Measurements from ENCODE around the gene RAB33A.
A peak's percentile ranks its signal among the peaks of the same experiment; 100 is the strongest.

The RAB33A gene

DNA sequence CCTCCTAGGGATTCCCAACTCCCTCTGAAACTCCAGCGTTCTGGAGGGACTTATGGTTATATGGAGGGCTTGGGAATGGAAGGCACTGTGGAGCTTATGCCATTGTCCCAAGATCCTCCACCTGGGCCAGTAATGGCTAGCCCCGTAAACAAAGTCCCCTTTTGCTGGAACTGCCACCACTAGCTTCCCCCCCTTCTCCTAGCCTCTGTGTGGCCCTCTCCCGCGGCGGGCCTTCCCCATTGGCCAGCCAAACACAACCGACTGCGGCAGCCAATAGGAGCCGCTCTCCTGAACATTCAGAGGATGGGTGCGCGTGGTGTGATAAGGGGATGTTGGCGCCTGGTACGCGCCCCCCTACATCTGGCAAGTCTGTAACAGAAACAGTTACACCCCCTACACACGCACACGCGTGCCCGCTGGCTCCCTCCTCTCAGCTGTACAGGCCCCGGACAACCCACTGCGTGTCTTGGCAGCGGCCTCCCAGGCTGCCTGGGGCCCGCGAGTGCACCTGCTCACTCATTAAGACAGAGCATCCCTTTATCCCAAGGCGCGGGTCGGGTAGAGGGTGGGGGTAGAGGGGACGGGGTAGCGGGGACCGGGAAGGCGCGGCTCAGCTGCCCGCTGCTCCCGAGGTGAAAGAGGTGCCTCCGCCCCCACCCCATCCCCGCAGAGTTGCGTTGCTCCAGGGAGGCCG lies 863 bp upstream of the RAB33A start:
- H3K4me3 ChIP-seq (ENCODE audit: low read depth, low read length) = peak overlapping the region; percentile 50; the same call in 1 of the 2 replicates

DNA sequence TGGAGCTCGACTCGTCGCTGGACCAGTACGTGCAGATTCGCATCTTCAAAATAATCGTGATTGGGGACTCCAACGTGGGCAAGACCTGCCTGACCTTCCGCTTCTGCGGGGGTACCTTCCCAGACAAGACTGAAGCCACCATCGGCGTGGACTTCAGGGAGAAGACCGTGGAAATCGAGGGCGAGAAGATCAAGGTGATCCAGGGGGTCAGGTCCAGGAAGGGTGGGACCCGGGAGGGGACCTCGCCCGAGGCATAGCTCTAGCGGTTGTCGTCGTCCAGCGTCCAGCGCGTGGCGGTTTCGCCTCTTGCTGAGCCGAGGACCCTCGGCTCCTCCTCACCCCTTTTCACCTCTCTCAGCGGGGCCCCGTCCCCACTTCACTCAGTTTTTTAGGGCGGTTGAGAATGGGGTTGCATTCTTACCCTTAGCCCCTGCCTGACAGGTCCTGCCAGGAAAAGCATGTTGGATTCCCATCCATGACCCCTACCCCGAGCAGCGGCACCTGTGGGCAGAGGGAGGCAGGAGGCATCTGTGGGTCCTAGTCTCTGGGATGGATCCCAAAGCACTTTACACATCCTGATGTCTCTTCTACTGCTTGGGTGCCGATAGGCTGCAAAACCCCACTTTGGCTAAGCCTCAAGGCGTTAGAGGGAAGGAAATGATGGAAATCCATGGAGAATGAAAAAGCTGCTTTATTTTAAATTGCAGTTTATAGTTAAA lies 524 bp downstream of the RAB33A start:
- H3K4me3 ChIP-seq (ENCODE audit: low read depth, low read length) = peak overlapping the region; percentile 50
- TF ChIP-seq, protein P1, sequence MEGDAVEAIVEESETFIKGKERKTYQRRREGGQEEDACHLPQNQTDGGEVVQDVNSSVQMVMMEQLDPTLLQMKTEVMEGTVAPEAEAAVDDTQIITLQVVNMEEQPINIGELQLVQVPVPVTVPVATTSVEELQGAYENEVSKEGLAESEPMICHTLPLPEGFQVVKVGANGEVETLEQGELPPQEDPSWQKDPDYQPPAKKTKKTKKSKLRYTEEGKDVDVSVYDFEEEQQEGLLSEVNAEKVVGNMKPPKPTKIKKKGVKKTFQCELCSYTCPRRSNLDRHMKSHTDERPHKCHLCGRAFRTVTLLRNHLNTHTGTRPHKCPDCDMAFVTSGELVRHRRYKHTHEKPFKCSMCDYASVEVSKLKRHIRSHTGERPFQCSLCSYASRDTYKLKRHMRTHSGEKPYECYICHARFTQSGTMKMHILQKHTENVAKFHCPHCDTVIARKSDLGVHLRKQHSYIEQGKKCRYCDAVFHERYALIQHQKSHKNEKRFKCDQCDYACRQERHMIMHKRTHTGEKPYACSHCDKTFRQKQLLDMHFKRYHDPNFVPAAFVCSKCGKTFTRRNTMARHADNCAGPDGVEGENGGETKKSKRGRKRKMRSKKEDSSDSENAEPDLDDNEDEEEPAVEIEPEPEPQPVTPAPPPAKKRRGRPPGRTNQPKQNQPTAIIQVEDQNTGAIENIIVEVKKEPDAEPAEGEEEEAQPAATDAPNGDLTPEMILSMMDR (IDR thresholded peaks at IDR 0.05; ENCODE audit: low read depth, low read length) = no peak

More for the DNA sequence above, 863 bp upstream of the RAB33A start:
- TF ChIP-seq, protein P1 (IDR thresholded peaks at IDR 0.05; ENCODE audit: low read depth, low read length) = no peak

DNA sequence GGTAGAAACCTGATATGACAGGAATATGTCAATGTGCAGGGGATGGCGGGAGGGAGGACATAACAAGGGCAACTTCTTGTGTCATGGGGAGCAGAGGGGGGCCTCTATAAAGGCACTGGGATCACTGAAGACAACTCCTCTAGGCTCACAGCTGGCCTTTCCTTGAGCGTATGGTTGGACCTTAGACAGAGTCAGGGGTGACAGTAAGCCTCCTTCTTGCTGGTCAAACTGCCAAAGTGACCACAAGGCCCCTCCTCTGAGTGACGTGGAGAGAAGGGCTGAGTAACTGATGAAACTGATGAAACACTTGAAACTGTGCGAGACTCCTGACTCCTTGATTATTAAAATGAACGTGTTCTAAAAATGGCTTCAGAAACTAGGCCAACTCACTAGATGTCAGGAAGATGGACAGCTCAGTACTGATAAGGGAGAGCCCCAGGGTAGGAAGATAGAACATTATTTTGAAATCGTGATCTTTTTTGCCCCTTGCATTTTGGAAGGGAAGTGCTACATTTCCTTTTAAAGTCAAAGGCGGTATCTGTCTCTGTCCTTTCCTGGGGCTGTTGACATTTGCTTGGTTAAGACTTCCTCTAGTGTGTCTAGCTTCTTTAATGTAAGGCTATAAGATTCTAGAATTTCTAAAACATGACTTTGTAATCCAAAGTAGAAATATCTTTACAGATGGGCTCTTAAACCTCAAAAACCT lies 1.6 kb downstream of the RAB33A start:
- TF ChIP-seq, protein P1 (IDR thresholded peaks at IDR 0.05; ENCODE audit: low read depth, low read length) = no peak
- peak overlapping the region; percentile 12; the same call in 1 of the 2 replicates for H3K4me3 ChIP-seq (ENCODE audit: low read depth, low read length)

DNA sequence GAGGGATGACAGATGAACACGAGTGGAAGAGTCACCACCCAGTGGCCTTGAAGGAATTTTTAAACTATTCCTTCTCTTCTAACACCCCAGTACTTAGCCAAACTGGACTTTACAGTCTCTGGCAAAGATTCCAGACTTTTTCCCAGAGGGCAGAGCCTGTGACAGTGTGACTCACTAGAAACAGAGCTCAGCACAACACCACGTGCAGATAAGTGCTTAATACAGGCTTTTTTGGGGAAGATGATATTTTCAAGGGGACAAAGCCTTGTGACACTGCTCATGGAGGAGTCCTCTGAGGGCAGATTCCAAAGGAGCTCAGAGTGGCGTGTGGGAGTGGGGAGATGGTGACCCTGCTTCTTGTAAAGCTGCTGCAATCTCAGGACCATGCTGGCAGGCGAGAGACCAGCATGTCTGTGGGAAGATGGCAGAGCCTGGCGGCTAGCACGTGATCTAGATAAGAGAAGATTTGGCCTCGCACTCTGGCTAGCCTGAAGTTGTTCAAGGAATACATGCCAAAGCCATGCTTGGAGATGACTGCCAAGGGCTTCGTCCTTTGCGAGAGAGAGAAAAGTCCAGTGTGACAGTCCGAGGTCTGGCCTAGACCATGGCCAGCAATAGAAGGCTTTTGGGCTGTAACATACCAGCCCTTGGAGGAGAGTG lies 2.4 kb downstream of the RAB33A start:
- H3K4me3 ChIP-seq (ENCODE audit: low read depth, low read length) = no peak overlapping the region
- TF ChIP-seq, protein P1 (IDR thresholded peaks at IDR 0.05; ENCODE audit: low read depth, low read length) = no peak

DNA sequence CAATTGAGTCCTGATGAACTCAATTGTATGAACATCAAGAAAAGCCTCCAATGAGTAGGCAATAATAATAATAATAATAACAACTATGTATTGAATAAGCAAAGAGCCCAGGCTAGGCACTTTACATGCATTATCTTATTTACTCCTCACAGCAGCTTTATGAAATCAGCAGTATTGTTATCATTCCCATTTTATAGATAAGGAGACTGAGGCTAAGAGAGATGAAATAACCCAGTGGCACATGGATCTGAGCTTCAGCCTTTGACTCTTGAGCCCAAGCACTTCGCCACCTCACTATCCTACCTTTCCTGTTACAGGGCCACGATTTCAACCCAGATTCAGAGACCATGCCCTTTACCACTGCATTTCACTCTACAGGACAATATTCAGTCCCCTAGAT lies 3.2 kb downstream of the RAB33A start:
- TF ChIP-seq, protein P1 (IDR thresholded peaks at IDR 0.05; ENCODE audit: low read depth, low read length) = no peak
- no peak overlapping the region for H3K4me3 ChIP-seq (ENCODE audit: low read depth, low read length)

DNA sequence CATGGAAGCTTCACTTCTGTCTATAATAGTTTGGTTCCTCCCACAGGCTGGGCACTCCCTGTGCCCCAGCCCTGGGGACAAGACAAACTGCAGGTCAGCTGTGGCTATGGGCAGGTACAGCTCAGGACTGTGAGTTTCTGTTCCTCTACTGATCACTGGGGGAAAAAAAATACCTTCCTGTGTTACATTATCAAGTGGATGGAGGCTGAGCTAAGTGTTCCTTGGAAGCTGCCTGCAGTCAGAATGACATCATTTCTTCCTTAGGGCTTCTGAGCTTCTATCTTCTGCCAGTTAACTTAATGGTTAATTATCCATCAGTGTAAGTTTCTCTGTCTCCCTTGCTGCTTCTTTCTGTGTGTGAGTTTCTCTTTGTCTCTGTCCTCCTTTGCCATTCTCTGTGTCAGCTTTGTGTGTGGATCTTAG lies 4.6 kb downstream of the RAB33A start:
- H3K4me3 ChIP-seq (ENCODE audit: low read depth, low read length) = no peak overlapping the region
- TF ChIP-seq, protein P1 (IDR thresholded peaks at IDR 0.05; ENCODE audit: low read depth, low read length) = no peak

All from WI38 (cell line).